IPS-18c (cell line): Measurements from ENCODE around the gene HTRA3.

ENCODE experiments used
- H3K4me3 ChIP-seq: 2 replicates; pipeline ENCODE4 v1.7.0; 2013; ENCODE audit warnings: low read depth, mild to moderate bottlenecking, low read length, moderate library complexity; ENCODE audit not compliant: insufficient read depth
- H3K9me3 ChIP-seq: one replicate; pipeline ENCODE4 v1.6.1; 2013; ENCODE audit warnings: mild to moderate bottlenecking, low read length, moderate library complexity; ENCODE audit not compliant: control insufficient read depth, insufficient read depth

Gene HTRA3

GRCh38 chr4:8321220-8321619 lies 51.7 kb downstream of the HTRA3 start:
- H3K9me3 ChIP-seq, result peaks cover 2% of the 10 kb centered on the region

DNA sequence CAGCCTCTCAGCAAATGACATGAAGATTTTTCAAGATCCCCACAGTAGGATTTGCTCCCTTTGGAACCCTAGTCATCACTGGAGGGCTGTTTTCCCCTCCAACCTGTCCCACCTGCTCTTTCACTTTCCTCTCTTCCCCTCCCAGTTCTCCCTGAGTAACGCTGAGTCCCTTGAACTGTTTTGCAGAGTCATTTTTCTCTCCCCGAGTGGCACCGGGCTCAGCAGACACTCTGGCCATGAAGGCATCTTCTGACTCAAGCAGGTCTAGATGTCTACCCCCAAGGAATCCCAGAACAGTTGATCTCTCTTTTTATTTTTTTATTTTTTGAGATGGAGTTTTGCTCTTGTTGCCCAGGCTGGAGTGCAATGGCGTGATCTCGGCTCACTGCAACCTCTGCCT lies 52.2 kb downstream of the HTRA3 start:
- Histone ChIP-seq H3K9me3 (no peaks in the 10 kb centered on the region), H3K4me3 (no peak overlapping the region)

More at GRCh38 chr4:8321220-8321619, 51.7 kb downstream of the HTRA3 start:
- no peak overlapping the region for H3K4me3 ChIP-seq

GRCh38 chr4:8322794-8323704 lies 53.5 kb downstream of the HTRA3 start:
- Histone ChIP-seq H3K4me3 (no peak overlapping the region), H3K9me3 (no peaks in the 10 kb centered on the region)

- no peaks in the 10 kb centered on the region for H3K9me3 ChIP-seq
- no peak overlapping the region for H3K4me3 ChIP-seq
Measured at GRCh38 chr4:8323947-8324555, 54.5 kb downstream of the HTRA3 start.

- Histone ChIP-seq H3K9me3 (no peaks in the 10 kb centered on the region), H3K4me3 (no peak overlapping the region)
Measured at GRCh38 chr4:8324640-8325239, 55.2 kb downstream of the HTRA3 start.

- no peaks in the 10 kb centered on the region for H3K9me3 ChIP-seq
- H3K4me3 ChIP-seq, result no peak overlapping the region
Measured at GRCh38 chr4:8325291-8325973, 55.9 kb downstream of the HTRA3 start.

GRCh38 chr4:8326206-8326605 lies 56.7 kb downstream of the HTRA3 start:
- Histone ChIP-seq H3K4me3 (no peak overlapping the region), H3K9me3 (no peaks in the 10 kb centered on the region)

DNA sequence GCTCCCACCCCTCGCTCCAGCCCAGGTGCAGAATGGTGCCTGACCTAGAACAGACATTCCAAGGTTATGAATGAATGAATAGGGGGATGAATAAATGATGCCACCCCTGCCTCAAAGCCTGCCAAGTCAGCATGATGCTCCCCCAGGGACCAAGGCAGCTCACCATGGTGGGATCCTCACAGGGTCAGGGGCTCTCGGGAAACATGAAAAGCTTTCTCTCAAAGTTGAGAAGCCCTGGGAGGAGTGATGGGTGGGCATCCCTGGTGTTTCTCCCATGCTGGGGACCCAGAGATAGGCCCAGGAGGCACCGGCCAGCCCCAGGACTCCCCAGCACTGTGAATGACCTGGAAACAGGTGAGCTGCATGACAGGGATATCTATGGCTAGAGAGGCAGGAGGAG lies 58.9 kb downstream of the HTRA3 start:
- no peak overlapping the region for H3K4me3 ChIP-seq

GRCh38 chr4:8328866-8329559 lies 59.5 kb downstream of the HTRA3 start:
- Histone ChIP-seq H3K4me3 (no peak overlapping the region), H3K9me3 (no peaks in the 10 kb centered on the region)

More for the DNA sequence above, 58.9 kb downstream of the HTRA3 start:
- no peaks in the 10 kb centered on the region for H3K9me3 ChIP-seq

- Histone ChIP-seq H3K9me3 (no peaks in the 10 kb centered on the region), H3K4me3 (no peak overlapping the region)
Measured at GRCh38 chr4:8329560-8329858, 60.0 kb downstream of the HTRA3 start.

- Histone ChIP-seq H3K4me3 (no peak overlapping the region), H3K9me3 (no peaks in the 10 kb centered on the region)
Measured at GRCh38 chr4:8329859-8330761, 60.6 kb downstream of the HTRA3 start.

GRCh38 chr4:8330821-8331574 lies 61.4 kb downstream of the HTRA3 start:
- H3K4me3 ChIP-seq, result no peak overlapping the region

DNA sequence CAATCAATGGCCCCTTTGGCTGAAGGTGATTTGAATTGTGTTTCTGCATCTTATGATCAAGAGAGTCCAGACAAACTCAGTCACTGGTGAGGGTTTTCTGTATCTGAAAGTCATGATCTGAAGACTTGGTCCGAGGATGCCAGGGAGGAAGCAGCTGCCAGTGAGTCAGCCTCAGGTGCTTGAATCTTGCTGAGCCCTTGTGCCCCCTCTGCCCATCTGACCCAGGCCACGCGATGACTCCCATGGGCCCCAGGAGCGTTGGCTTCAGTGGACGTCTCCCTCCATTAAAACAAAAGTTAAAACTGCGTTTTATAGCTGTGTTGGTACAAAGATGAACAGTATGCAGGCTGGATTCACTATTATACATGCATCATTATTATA lies 62.0 kb downstream of the HTRA3 start:
- H3K9me3 ChIP-seq, result no peaks in the 10 kb centered on the region
- H3K4me3 ChIP-seq, result no peak overlapping the region

More at GRCh38 chr4:8330821-8331574, 61.4 kb downstream of the HTRA3 start:
- no peaks in the 10 kb centered on the region for H3K9me3 ChIP-seq

GRCh38 chr4:8332038-8332857 lies 62.7 kb downstream of the HTRA3 start:
- no peak overlapping the region for H3K4me3 ChIP-seq
- H3K9me3 ChIP-seq, result no peaks in the 10 kb centered on the region

GRCh38 chr4:8332891-8333331 lies 63.4 kb downstream of the HTRA3 start:
- H3K9me3 ChIP-seq, result no peaks in the 10 kb centered on the region
- no peak overlapping the region for H3K4me3 ChIP-seq
